MM.1S (cell line): ENCODE data around the gene ASPDH.

Experiments
- DNase-seq: peaks from one replicate; pipeline ENCODE4 v3.0.0-alpha.2; 2015
- H2AFZ ChIP-seq: fragments of 300-600 bp; sonication (generic); 2 replicates; pipeline ENCODE4 v1.6.0; 2016; ENCODE audit warnings: antibody characterized with exemption, low read length
- H3F3A ChIP-seq: fragments of 300-600 bp; sonication (generic); 2 replicates; pipeline ENCODE4 v1.6.1; 2016; ENCODE audit warnings: mild to moderate bottlenecking, antibody characterized with exemption, low read length, moderate library complexity, mixed read lengths; ENCODE audit not compliant: insufficient read depth
- H3K27ac ChIP-seq: fragments of 300-600 bp; sonication (generic); 2 replicates; pipeline ENCODE4 v1.5.1; 2016; ENCODE audit warnings: mild to moderate bottlenecking, low read length
- H3K27me3 ChIP-seq: fragments of 300-600 bp; sonication (generic); replicated peaks from 2 replicates; pipeline ENCODE4 v1.6.0; 2016; ENCODE audit warnings: low read length; ENCODE audit not compliant: insufficient read depth
- H3K36me3 ChIP-seq: fragments of 300-600 bp; sonication (generic); replicated peaks from 2 replicates; pipeline ENCODE4 v1.6.1; 2016; ENCODE audit warnings: mild to moderate bottlenecking, low read length, mixed read lengths; ENCODE audit not compliant: insufficient read depth
- H3K4me1 ChIP-seq: fragments of 300-600 bp; sonication (generic); 2 replicates; pipeline ENCODE4 v1.6.1; 2016; ENCODE audit warnings: low read length, mixed read lengths
- H3K4me2 ChIP-seq: fragments of 300-600 bp; sonication (generic); 2 replicates; pipeline ENCODE4 v1.6.0; 2016; ENCODE audit warnings: low read depth, low read length
- H3K4me3 ChIP-seq: fragments of 300-600 bp; sonication (generic); 2 replicates; pipeline ENCODE4 v1.5.1; 2016; ENCODE audit warnings: low read length, mixed read lengths
- H3K79me2 ChIP-seq: fragments of 300-600 bp; sonication (generic); 2 replicates; pipeline ENCODE4 v1.6.1; 2016; ENCODE audit warnings: mixed run types, low read length, mixed read lengths
- H3K9ac ChIP-seq: fragments of 300-600 bp; sonication (generic); 2 replicates; pipeline ENCODE4 v1.6.1; 2016; ENCODE audit warnings: low read length, mixed read lengths
- H3K9me2 ChIP-seq: fragments of 300-600 bp; sonication (generic); replicated peaks from 2 replicates; pipeline ENCODE4 v1.6.1; 2016; ENCODE audit warnings: mild to moderate bottlenecking, low read length, mixed read lengths; ENCODE audit not compliant: insufficient read depth
- H3K9me3 ChIP-seq: fragments of 300-600 bp; sonication (generic); replicated peaks from 2 replicates; pipeline ENCODE4 v1.6.1; 2016; ENCODE audit warnings: mild to moderate bottlenecking, low read length, mixed read lengths; ENCODE audit not compliant: insufficient read depth
- H4K20me1 ChIP-seq: fragments of 300-600 bp; sonication (generic); 2 replicates; pipeline ENCODE4 v1.6.1; 2016; ENCODE audit warnings: mild to moderate bottlenecking, low read length, moderate library complexity, mixed read lengths; ENCODE audit not compliant: insufficient read depth
- CTCF ChIP-seq: fragments of 300-600 bp; sonication (generic); IDR thresholded peaks from 2 replicates; pipeline ENCODE4 v1.5.1; 2016; ENCODE audit warnings: antibody characterized with exemption, low read length, mixed read lengths
- EZH2 ChIP-seq: fragments of 300-600 bp; sonication (generic); optimal IDR thresholded peaks from 2 replicates; pipeline ENCODE3; 2017; ENCODE audit warnings: low read depth, mild to moderate bottlenecking, antibody characterized with exemption, low read length, mixed read lengths
- EZH2phosphoT487 ChIP-seq: fragments of 300-600 bp; sonication (generic); IDR thresholded peaks from 2 replicates; pipeline ENCODE4 v1.6.1; 2018; ENCODE audit warnings: antibody characterized with exemption, low read length

ASPDH gene

GRCh38 chr19:50536662-50537305, 23.1 kb upstream of the ASPDH start:
- Histone ChIP-seq H3F3A (no peaks in the 10 kb centered on the region), H3K4me2 (no peak overlapping the region), H3K4me3 (no peak overlapping the region), H3K9me2 (no peaks in the 10 kb centered on the region), H3K79me2 (no peaks in the 10 kb centered on the region), H3K4me1 (no peaks in the 10 kb centered on the region), H3K27ac (no peak overlapping the region), H3K27me3 (peaks cover 89% of the 10 kb centered on the region), H3K9me3 (no peaks in the 10 kb centered on the region), H2AFZ (no peak overlapping the region), H3K9ac (no peak overlapping the region), H3K36me3 (no peaks in the 10 kb centered on the region), H4K20me1 (no peaks in the 10 kb centered on the region)
- DNase-seq: no peak
- TF ChIP-seq CTCF (peak; percentile 18; the same call in 1 of the 2 replicates), EZH2 (no peak), EZH2phosphoT487 (no peak)

- Histone ChIP-seq H2AFZ (no peak overlapping the region), H3K27me3 (peaks cover 92% of the 10 kb centered on the region), H3K27ac (no peak overlapping the region), H3K4me2 (no peak overlapping the region), H4K20me1 (no peaks in the 10 kb centered on the region), H3K9ac (no peak overlapping the region), H3K9me3 (no peaks in the 10 kb centered on the region), H3K4me1 (no peaks in the 10 kb centered on the region), H3K36me3 (no peaks in the 10 kb centered on the region), H3K79me2 (no peaks in the 10 kb centered on the region), H3K4me3 (no peak overlapping the region), H3F3A (no peaks in the 10 kb centered on the region), H3K9me2 (no peaks in the 10 kb centered on the region)
- TF ChIP-seq EZH2 (no peak), CTCF (no peak), EZH2phosphoT487 (no peak)
- DNase-seq: no peak
These were observed 22.0 kb upstream of the ASPDH start for GRCh38 chr19:50535672-50536187.

- TF ChIP-seq EZH2phosphoT487 (no peak), EZH2 (no peak), CTCF (no peak)
- Histone ChIP-seq H3K4me2 (no peak overlapping the region), H3K36me3 (no peaks in the 10 kb centered on the region), H3K27ac (no peak overlapping the region), H3K27me3 (peaks cover 92% of the 10 kb centered on the region), H3K9me3 (no peaks in the 10 kb centered on the region), H3F3A (no peaks in the 10 kb centered on the region), H4K20me1 (no peaks in the 10 kb centered on the region), H3K9me2 (no peaks in the 10 kb centered on the region), H2AFZ (no peak overlapping the region), H3K4me3 (no peak overlapping the region), H3K4me1 (no peaks in the 10 kb centered on the region), H3K9ac (no peak overlapping the region), H3K79me2 (no peaks in the 10 kb centered on the region)
- no peak for DNase-seq
These were observed 20.8 kb upstream of the ASPDH start for GRCh38 chr19:50534478-50534877.
